Hematopoietic multipotent progenitor cell treated with erythropoietin and hydrocortisone succinate and interleukin-3 and kit ligand, for 6 days (in vitro differentiated cells): ENCODE data around the gene HABP4.
"Not testable (repeated sequence)": the region's sequence is repeated elsewhere in the genome, so short reads cannot be mapped to it uniquely, and the experiment has no call there.

Source experiments
- DNase-seq: peaks from one replicate; pipeline ENCODE4 v3.0.0-alpha.2; 2015

Gene HABP4

DNA sequence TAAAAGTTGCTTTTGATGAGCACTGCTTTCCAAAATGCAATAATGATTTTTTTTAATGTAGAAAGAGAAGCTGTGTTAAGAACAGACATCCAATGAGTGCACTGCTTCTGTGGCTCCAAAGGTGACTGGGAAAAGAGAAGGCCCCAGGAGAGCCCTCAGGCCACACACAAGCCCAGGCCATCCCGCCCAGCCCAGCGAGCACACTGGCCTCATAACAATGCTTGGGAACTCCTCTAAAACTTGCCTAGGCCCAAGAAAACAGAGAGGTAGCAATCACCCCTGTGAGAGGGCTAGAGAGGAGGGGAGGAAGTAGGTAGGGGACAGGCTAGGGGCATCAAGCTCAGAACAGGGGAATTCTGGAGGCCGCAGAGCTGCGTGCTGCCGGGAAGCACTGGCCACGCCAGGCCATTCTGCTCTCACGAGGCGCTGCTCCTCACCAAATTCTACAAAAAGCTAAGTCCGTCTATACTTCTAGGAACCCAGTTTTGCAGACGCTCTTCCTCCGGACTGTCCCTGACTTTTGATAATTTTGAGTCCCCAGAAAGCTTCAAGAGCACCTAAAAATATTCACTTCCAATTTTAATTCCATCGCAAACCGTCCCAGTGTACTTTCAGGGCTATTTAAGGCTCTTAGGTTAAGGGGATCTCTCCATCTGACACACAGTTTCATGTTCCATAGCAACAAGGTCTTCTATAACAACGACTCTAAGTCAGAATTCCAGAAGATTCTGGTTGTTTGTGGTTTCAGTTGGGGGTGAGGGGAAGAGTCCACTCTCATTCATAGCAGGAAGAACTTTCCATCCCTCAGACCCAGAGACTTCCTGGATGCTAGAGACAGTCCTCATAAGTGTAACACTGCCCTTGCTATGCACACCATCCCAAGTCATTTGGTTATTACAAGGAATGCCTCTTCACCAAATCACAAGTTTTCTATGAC is 51.0 kb downstream of the HABP4 start:
- no peak for DNase-seq

DNA sequence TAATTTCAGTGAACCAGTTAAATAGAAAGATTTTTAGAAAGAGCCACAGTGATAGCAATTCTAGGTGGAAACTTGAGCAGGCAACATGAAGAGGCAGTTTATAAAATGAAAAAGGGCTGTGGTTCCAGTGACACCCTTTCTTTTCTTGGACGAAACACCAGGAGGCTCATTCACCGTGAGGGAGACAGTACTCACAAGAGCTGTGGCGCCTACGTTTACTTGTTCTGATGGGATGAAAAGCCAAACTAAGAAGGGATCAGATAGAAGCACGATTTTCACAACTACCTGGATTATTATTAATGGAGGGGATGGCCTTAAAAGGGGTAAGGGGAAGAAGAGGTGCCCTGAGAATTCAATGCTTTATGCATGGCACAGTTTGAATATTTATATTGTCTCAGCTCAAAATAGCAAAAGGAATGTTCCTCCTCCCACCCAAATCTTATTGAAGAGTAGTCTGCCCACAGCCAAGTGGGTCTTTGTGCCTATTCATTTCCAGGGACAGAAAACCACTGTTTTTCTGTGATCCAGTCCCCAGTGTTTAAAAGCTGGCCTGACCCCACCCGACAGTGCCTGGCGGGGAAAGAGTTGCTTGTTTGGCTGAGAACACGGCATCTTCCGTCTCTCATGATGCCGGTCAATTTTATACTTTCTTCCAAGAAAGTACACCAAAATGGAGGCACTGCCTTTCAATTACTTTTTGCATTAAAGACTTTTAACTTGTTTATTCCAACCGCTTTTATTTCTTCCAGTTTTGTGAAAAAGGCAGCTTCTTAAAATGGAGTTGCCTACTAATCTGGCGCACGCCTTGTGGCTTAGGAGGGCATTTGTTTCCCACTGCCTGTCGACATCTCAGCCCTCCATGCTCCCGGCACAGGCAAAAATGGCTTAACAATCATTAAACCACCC is 51.9 kb downstream of the HABP4 start:
- DNase-seq: no peak

DNA sequence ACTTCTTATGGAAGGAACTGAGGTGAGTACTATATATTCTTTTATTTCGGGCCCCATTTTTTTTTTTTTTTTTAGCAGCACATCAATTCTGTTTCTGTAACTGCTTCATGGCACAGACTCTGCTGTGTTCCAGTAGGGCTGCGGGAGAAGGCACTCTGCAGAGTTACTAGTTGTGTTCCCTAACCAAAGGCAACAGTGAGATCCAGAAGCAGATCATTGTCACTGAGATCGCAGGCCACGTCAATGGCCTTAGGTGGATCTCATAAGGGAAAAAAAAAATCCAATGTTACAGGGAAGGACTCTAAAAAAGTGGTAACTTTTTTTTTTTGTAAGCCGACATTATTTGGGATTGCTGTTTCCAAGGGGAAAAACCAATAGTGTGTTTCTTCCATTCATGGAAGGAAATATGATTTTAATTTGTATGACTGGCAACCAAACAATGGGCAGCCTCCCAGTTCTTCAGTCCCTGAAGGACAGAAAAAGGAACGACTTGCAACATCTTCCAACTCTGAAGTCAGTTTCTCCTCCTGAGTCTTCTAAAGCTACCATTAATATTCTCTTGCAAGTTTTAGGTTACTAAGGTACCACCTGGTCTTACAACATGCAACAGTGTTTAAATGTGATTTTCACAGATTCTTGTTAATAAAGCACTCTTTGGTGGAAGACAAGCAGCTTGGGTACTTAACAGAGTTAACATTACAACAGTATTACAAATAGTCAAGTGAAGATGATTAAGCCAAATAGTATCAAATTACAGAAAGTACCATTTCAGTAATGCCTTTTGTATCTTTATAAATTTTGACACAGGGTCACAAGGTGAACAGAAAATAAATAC is 52.8 kb downstream of the HABP4 start:
- DNase-seq: no peak

DNA sequence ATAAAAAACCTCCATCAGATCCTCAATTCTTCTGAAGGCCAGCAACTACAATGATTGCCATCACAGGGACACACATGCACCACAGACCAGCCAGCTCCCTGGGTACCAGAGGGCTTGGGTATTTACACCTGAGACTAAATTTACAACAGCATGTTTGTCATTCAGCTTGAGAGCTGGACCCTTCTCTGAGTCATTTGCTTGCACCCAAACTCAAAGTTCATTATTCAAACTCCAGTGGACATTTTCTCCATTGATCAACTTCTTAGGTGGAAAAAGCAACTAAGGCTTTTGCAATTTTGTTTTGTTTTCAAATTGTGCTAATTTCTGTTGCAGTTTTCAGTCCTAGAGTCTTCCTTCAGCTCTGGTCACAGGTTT is 53.4 kb downstream of the HABP4 start:
- DNase-seq: not testable (repeated sequence)

DNA sequence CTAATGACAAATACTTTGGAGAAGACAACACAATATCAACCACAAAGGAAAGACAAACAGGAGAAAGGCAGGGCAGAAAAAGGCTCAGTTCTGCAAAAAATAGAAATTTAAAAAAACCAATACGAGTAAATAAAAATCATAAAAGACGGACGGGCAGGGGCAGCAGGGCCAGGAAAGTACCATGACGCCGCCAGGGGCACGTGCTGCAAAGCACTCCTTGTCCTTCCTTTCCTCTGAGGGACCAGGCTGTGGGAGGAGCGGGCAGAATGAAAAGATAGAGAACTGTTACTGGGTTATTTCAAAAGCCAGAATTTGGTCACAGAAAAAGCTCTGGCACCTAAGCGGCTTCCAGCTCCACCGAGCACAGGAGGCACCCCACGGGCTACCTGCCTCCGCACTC is 53.9 kb downstream of the HABP4 start:
- no peak for DNase-seq

DNA sequence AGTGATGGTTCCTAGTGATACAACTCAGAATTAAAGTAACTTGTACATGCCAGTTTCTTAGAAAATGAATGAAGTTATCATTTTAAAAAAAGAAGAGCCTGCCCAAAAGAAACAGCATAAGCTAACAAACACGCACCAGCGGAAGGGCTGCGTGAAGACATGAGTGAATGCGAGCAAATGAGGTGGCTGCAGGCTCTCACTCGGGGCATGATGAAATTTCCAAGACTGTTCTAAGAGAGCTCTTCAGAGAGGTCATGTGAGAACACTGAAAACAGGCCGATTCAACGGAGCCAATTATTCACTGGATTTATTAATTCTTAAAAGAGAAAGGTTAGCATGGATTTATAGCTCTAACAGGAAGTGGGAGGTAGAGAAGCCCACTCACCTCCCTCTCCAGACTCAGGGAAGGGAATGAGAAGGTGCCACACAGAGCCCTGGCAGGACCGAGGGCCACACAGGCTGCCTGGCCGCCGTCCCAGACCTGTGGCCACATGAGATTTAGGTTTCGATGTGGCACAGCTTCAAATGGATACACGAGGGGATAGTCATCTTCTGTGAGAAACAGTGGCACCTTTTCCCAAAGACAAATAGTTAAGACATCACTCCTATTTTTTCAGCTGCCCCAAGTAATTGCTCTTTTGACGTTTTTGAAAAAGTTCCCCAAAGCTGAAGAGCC is 55.5 kb downstream of the HABP4 start:
- DNase-seq: no peak

DNA sequence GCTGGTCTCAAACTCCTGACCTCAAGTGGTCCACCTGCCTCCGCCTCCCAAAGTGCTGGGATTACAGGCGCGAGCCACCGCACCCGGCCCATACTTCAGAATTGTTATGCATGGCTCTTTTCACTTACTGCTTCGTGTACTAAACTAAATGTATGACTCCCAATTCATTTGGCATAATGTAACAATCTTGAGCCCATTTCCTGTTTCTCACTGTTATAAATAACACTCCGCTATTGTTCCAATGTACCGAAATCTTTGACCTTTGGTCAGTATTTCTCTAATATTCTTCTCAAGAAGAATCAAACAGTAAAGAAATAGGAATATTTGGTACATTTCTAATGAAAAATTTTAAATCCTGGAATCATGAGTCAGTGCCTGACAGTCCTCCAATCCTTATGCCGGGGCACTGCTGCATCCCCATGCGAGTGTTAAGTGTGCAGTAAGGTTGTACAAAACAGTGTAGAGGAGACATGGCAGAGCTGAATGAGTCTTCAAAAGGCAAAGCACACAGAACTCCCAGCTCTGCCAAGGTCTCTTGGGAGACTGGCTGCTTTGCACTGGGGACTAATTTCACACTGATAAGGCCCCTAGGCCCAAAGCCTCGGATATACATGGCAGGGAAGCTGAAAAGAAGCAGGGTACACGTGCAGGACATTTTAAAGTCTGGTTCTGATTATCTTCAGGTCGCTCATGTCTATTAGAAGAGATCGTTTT is 58.4 kb downstream of the HABP4 start:
- no peak for DNase-seq

DNA sequence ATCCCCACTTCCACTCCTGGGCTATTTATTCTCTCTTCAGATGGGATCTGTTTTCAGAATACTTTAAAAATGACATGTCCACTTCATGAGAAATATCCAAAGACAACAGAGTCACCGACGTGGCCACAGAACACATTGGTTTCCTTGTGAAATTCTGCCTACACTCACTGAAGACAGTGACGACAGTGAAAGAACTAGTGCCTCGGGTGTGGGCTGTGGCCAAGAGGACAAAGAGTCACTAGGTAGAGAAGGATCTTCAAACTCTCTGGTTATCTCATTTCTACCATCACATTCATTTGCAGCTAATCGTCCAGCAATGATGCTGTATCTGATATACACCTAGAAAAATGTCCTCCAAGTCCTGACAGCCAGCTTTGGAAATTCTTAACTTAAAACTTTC is 59.1 kb downstream of the HABP4 start:
- DNase-seq: no peak

DNA sequence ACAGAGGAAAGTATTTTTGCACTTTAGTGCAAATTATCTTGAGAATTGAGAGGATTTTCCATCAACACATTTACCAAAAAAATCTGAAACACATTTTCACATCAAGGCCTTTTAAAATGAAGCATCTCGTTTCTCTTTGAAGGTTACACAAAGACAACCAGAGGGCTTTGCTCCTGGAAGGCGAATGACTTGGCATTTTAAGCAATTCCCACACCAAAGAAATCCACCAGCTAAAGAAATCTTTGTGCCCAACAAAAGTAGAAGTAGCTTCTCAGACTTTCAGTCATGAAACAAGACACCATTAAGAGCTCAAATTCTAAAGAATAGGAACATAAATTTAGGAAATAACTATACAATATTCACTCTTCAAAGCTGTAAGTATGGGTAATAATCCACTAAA is 59.9 kb downstream of the HABP4 start:
- DNase-seq: no peak

DNA sequence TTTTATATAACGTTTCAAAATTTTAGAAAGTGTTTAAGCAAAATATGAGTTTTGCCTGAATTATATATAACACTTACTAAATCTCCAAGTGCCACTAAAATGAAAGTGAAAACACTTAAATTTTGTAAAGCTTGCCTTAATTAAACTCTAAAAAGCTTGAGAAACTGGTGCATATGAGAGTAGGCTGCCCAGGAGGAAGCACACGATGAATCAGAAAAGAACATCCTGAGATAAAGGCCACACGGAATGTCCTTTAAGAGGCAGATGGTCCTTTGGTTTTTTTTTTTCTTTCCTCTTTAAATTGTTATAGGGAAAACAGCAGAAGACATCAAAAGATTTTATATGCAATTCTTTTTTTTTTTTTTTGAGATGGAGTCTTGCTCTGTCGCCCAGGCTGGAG is 60.3 kb downstream of the HABP4 start:
- DNase-seq: no peak

DNA sequence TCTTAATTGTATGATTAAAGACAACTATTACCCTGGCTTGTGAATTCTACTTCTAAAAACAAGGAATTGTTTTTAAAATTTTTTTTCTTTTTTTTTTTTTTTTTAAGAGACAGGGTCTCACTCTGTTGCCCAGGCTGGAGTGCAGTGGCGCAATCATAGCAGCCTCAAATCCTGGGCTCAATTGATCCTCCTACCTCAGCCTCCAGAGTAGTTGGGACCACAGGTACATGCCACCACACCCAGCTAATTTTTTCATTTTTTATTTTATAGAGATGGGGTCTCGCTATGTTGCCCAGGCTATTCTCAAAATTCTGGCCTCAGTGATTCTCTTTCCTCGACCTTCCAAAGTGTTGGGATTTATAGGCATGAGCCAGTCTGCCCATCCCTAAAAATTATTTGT is 62.3 kb downstream of the HABP4 start:
- DNase-seq: no peak

DNA sequence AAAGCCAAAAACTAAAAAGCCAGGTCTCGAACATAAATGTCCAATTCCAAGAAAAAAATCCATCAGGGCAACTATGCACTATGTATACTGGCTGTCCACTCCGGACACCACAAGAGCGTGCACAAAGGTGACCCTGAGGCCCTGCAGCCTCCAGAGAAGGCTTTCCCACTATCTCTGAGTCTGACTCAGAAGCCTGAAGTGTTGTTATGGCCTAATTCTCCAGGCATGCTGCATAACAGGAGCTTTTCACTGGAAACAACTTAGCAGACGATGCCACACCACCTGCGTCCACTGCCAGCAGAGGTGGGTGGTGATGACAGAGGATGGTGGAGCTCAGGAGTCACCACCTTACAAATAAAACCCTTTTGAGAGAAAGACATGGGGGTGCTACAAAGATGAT is 63.7 kb downstream of the HABP4 start:
- DNase-seq: no peak

DNA sequence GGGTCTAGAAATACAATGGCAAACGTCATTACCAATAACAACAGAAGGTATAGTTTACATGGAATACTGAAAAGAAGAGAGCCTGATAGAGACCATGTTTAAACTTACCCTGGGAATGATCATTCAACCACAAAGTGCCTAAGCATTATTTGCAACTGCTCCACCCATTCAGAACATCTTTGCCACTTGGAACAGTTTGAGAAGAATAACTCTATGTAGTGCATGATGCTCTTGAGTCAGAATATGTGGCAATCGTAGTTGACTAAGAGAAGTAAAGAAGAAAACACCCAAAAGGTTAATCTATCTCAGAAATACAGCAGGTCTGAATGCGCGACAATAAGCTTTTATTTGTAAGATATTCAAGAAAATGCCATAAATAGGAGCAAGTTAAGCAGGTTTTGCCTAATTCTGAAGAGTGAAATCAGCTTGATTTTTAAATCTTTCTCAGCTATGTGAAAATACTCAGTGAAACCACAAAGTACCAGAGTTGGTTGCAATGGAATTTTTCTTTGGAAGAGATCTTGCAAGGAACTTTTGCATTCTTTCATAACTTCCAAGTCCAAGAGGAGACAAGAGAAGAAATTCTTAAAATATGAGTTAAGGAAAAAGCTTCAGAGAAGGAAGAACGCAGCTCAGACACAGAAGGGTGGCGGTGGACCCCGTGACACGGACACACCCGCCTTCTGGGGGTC is 64.3 kb downstream of the HABP4 start:
- no peak for DNase-seq

DNA sequence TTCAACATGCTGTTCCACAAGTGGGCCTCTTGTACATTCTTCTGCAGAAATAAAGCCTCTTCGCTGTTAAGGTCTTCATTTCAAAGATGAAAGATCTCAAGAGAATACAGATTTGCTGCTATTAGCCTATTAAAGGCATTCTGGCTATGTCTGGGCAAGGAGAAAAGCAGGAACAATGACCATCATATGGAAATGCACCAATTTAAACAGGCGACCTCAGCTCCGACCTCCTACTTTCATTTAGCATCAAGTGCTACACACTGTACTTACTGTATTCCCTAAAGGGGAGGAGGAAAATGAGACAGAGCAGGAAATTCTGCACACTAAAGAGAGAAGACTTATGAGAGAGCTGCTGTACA is 64.8 kb downstream of the HABP4 start:
- DNase-seq: no peak

DNA sequence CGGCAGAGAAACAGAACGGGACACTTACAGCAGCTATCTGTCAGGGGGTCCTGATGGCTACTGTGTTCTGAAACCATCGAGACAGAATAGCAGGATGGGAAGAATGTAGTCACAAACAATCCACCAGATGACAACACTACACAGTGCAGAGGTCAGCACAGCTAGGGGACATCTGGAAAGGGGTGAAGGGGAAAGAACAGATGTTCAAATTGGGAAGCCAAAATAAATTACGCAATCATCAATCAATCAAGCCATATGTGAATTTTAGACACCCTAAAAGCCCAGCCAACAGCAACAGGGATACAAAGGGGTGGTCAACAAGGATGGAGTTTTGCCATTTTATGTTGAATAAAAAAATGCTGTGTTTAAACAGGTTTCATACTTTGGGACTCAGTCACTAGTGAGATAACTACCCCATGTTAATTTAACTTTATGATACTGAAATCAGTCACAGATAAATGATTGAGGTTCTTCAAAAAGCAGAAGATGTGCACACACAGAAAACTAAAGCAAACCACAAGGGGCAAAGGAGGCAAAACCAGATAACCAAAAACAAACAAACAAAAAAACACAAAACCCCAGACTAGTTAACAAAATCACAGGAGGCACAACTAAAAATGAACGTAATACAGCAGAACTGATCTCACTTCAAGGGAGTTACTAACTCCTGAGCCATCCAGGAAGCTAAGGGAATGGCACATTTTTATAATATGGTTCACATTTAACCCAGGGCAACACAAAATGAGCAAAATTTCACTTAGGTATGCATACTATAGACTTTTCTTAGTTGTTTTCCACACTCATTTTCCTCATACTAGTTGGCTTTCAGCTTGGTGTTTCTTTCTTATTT is 65.9 kb downstream of the HABP4 start:
- DNase-seq: no peak

DNA sequence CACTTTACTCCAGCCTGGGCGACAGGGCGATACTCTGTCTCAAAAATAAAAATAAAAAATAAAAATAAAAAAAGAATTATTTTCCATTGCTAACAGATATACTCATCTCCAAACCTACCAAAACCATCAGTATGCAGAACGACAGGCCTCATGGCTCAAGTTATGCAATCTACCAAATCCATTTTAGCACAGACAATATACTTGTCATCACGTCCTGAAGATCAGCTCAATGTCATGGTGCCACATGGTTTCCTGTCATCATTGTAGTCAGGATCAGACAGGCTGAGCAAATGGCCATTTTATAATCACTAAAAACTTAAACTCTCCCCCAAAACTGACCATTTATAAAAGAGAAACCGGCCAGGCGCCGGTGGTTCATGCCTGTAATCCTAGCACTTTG is 69.1 kb downstream of the HABP4 start:
- no peak for DNase-seq

DNA sequence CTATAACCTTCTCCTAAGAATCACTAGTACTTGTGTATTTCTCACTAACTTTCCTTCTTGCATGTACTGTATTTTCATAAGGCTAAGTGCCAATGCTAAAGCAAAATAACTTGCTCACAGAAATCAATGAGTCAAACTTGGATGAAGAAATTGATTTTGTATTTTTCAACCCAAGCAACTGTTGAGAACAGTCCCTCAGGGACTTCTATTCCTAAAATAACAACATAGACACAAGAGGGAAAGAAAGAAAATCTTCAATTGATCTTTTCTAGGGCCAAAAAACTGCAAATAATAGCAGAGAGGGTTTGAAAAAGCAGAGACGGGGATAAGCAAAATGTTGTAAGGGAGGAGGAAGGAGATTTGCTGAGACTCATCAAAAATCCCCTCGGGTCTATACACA is 69.8 kb downstream of the HABP4 start:
- no peak for DNase-seq

DNA sequence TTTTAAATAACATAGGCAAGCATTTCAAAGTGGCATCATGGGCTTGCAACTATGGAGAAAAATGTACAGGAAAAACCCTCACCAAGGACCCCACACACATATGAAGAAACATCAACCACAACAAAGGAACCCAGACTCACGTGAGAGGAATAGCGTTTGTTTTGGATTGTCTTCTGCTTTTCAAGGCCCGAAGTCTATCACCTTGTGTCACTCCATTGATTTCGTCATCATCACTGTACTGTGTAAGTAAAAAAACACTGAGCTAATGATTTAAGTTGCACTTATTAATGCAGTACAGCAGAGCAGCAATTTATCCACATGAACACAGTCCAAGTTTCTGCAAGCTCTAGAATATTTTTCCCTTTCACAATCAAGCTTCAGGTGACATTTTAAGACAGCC is 72.4 kb downstream of the HABP4 start:
- DNase-seq: peak; percentile 64

DNA sequence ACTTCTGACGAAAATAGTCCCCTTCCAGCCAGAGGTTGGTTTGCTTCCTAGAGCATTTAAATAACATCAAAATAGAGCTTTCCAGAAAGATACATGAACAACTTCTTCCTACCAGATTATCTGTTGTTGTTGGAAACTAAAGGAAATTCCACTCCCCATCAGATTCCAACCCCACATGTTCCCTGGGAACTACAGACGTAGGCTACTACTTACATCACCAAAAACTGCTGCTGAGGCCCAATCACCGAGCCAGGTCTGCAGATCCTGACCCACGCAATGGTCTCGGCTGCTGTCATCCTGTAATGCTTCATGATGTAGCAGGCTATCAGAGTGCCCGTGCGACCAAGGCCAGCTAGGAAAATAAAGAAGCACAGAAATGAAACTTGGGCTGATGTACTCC is 73.4 kb downstream of the HABP4 start:
- no peak for DNase-seq

DNA sequence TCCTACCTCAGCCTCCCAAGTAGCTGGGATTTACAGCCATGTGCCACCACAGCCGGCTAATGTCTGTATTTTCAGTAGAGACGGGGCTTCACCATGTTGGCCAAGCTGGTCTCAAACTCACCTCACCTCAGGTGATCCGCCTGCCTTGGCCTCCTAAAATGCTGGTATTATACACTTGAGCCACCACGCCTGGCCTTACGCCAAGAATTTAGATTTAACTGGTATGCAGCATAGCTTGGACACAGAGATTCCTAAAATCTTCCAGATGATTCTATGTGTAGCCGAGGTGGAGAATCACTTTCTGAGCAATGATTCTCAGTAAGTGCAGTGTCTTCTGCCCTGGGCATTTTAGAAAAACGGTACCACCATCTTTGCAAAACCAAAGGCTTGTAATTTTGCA is 74.1 kb downstream of the HABP4 start:
- DNase-seq: no peak
